Measurements from ENCODE around the gene PRG2.
"Not testable (repeated sequence)": the region's sequence is repeated elsewhere in the genome, so short reads cannot be mapped to it uniquely, and the experiment has no call there.

PRG2 gene

GRCh38 chr11:57349491-57350274, 40.8 kb downstream of the PRG2 start:
- no peak overlapping the region for H3K4me3 ChIP-seq
- H3K9me3 ChIP-seq = no peaks in the 10 kb centered on the region
- H3K27me3 ChIP-seq (ENCODE audit: low read depth) = no peaks in the 10 kb centered on the region
- DNase-seq (ENCODE audit: low spot score in 2 of 2) = peak in 1 of 2 experiments; percentile 87
- no peaks in the 10 kb centered on the region for H3K36me3 ChIP-seq (replicated peaks)
- H3K4me1 ChIP-seq = peaks cover 9% of the 10 kb centered on the region
- in situ Hi-C loops (cut with MboI; ENCODE audit: low sequenced_read_pairs) = loop anchor here (10.0 to 25.0 kb wide), 2 partner anchors 315 to 1163 kb away; partner anchors contain the start of genes OR5B21 and ZDHHC5

DNA sequence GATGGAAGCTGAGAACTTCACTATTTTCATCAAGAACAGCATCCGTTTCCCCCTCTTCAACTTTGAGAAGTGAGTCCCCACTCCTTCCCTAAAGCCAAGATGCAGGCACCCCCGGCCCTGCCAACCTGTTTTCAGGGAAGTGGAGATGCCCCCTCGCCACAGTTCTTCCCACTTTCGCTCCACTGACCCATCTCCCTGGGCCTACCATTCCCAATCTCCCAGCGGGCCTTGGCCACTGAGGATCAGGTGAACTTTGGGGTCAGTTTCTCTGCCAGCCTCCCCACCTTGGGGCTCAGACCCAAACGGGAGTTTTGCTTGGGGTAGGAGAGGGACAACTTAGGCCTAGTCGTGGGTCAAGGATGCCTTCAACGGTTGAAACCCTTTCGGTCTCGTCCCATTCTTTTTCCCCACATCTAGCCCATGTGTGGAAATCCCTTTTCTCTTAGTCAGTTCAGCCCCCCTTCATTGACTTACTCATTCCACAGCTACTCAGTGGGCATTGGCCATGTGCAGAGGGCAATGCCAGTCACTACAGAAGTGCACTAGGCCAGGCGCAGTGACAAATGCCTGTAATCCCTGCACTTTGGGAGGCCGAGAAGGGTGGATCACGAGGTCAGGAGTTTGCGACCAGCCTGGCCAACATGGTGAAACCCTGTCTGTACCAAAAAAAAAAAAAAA, 41.7 kb downstream of the PRG2 start:
- in situ Hi-C loops (cut with MboI; ENCODE audit: low sequenced_read_pairs) = loop anchor here (10.0 kb wide), 1 partner anchor 316 kb away; the partner anchor contains the start of gene ZDHHC5

GRCh38 chr11:57348052-57348451, 42.4 kb downstream of the PRG2 start:
- Histone ChIP-seq H3K4me1 (peaks cover 19% of the 10 kb centered on the region), H3K9me3 (no peaks in the 10 kb centered on the region), H3K4me3 (no peak overlapping the region), H3K36me3 (replicated peaks) (no peaks in the 10 kb centered on the region), H3K27me3 (ENCODE audit: low read depth) (no peaks in the 10 kb centered on the region)
- in situ Hi-C loops (cut with MboI; ENCODE audit: low sequenced_read_pairs) = loop anchor here (10.0 kb wide), 1 partner anchor 317 kb away; the partner anchor contains the start of gene ZDHHC5
- no peak for DNase-seq (ENCODE audit: low spot score in 2 of 2)

More for the DNA sequence above, 41.7 kb downstream of the PRG2 start:
- H3K9me3 ChIP-seq = no peaks in the 10 kb centered on the region
- no peaks in the 10 kb centered on the region for H3K27me3 ChIP-seq (ENCODE audit: low read depth)
- H3K4me1 ChIP-seq = peaks cover 16% of the 10 kb centered on the region
- no peak overlapping the region for H3K4me3 ChIP-seq
- no peak for DNase-seq (ENCODE audit: low spot score in 2 of 2)
- no peaks in the 10 kb centered on the region for H3K36me3 ChIP-seq (replicated peaks)

DNA sequence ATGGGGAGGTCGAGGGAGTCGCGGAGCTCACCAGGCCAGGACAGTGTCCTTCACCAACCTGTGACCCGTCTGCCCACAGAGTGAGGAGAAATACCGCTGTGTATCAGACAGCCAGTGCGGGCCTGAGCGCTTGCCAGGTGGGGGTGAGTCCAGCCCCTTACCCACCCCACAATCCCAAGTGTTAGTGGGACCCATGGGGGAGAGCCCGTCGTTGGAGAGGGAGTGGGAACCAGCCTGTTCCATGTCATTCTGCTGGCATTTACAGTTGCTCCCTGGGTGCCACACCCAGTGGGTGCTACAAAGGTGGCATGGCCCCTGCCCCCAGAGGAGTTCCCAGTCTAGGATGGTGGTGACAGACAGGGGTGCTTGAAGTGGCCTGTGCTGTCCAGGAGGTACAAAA, 43.1 kb downstream of the PRG2 start:
- no peaks in the 10 kb centered on the region for H3K27me3 ChIP-seq (ENCODE audit: low read depth)
- DNase-seq (ENCODE audit: low spot score in 2 of 2) = no peak
- H3K4me1 ChIP-seq = peaks cover 20% of the 10 kb centered on the region
- H3K4me3 ChIP-seq = no peak overlapping the region
- no peaks in the 10 kb centered on the region for H3K9me3 ChIP-seq
- no peaks in the 10 kb centered on the region for H3K36me3 ChIP-seq (replicated peaks)
- in situ Hi-C loops (cut with MboI; ENCODE audit: low sequenced_read_pairs) = loop anchor here (10.0 kb wide), 1 partner anchor 317 kb away; the partner anchor contains the start of gene ZDHHC5

DNA sequence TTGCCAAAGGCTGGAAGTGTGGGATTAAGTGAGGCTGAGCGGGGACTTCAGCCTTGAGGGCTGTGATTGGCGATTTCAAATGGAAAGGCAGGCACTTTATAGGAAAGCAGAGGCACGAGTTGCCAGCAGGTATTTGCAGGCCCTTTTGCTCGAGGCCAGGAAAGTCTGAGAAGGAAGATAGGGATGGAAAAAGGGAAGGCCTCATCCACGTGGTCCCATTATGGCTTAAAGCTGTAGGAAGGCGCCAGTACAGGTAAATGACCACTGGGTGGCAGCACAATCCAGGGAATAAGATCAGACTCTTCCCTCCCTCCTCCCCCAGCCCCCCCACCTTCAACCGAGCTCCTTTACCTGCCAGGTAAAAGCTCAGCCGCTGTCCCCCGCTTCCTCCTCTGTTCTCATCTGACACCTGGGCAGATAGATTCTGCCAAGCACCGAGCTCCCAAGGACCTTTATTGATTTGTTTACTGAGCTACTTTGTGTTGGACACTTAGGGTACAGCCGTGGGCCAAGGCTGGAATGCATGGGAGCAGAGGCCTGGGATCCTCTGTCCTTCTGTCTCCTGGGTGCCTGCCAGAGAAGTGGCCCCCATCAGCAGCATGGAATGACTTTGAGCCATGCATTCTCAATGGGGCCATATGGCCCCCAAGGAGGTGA, 44.8 kb downstream of the PRG2 start:
- Histone ChIP-seq H3K9me3 (no peaks in the 10 kb centered on the region), H3K4me3 (no peak overlapping the region), H3K36me3 (replicated peaks) (no peaks in the 10 kb centered on the region), H3K4me1 (peaks cover 20% of the 10 kb centered on the region), H3K27me3 (ENCODE audit: low read depth) (no peaks in the 10 kb centered on the region)
- peak; percentile 52 to 86 for DNase-seq (ENCODE audit: low spot score in 2 of 2)
- in situ Hi-C loops (cut with MboI; ENCODE audit: low sequenced_read_pairs) = loop anchor here (10.0 kb wide), 1 partner anchor 319 kb away; the partner anchor contains the start of gene ZDHHC5

DNA sequence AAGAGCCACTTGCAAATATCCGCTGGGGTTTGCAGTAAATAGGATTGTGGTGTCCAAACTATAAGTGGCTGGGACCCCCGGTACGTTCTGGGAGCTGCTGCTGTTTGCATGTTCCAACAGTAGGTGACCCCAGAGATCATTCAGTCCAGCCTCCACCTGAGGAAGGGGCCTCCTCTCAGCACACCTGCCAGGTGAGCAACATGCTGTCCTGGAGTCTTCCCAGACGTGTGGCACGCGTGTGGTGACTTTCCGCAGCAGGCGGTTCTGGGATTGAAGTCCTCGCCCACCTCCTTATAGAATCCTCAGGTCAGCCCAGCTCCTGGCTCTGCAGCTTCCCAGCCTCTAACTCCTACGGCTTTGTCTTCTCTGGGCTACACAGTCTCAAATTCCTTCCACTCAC, 45.6 kb downstream of the PRG2 start:
- Histone ChIP-seq H3K4me1 (peaks cover 23% of the 10 kb centered on the region), H3K36me3 (replicated peaks) (no peaks in the 10 kb centered on the region), H3K4me3 (no peak overlapping the region), H3K27me3 (ENCODE audit: low read depth) (no peaks in the 10 kb centered on the region), H3K9me3 (no peaks in the 10 kb centered on the region)
- in situ Hi-C loops (cut with MboI; ENCODE audit: low sequenced_read_pairs) = loop anchor here (10.0 kb wide), 1 partner anchor 320 kb away; the partner anchor contains the start of gene ZDHHC5
- DNase-seq (ENCODE audit: low spot score in 2 of 2) = no peak

DNA sequence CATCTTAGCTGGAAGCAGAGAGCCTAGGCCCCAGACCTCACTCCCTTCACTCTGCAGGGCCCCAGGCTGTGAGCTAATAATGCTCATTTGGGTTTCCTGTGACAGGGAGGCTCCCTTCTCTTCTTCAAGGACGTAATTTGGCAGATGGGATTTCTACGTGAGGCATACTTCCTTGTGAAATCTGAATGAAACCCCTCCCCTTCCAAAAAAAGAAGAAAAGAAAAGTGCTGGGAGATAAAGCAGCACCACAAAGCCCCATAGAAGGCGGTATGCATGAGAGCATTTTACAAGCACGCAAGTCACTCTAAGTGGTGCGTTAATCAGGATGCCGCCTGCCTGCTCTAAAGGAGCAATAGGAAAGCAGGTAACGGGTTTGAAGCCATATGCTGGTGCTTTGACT, 46.6 kb downstream of the PRG2 start:
- no peaks in the 10 kb centered on the region for H3K9me3 ChIP-seq
- peaks cover 24% of the 10 kb centered on the region for H3K4me1 ChIP-seq
- in situ Hi-C loops (cut with MboI; ENCODE audit: low sequenced_read_pairs) = loop anchor here (10.0 kb wide), 1 partner anchor 321 kb away; the partner anchor contains the start of gene ZDHHC5
- no peaks in the 10 kb centered on the region for H3K27me3 ChIP-seq (ENCODE audit: low read depth)
- peak; percentile 82 to 97 for DNase-seq (ENCODE audit: low spot score in 2 of 2)
- no peaks in the 10 kb centered on the region for H3K36me3 ChIP-seq (replicated peaks)
- H3K4me3 ChIP-seq = no peak overlapping the region

- Histone ChIP-seq H3K27me3 (ENCODE audit: low read depth) (no peaks in the 10 kb centered on the region), H3K4me1 (peaks cover 24% of the 10 kb centered on the region), H3K36me3 (replicated peaks) (no peaks in the 10 kb centered on the region), H3K4me3 (no peak overlapping the region), H3K9me3 (no peaks in the 10 kb centered on the region)
- DNase-seq (ENCODE audit: low spot score in 2 of 2) = no peak
- in situ Hi-C loops (cut with MboI; ENCODE audit: low sequenced_read_pairs) = loop anchor here (10.0 kb wide), 1 partner anchor 322 kb away; the partner anchor contains the start of gene ZDHHC5
Measured at GRCh38 chr11:57342702-57343101, 47.7 kb downstream of the PRG2 start.

DNA sequence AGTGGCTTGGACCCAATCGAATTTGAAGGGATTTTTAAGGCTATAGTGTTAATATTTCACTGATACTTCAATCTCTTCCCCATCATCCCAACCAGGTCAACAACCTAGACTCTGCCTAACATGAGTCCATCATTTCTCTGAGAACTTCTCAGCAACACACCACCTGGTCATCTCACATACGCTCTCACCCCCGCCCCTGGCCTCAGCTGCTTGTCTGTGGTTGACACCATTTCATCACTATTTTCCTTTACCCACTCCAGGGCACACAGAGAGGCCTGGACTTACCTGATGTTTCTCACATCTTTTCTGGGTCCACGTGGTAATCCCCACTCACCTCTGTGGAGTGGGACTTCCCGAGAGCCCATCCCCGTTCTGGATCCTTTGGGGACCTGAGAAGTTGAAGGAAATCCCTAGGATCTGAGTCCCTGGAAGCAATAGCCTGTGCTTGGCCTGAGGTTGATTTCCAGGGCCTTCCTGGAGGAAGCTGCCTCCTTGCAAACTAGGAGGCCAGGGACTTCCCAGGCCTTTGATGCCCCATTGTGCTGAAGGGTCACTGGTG, 49.1 kb downstream of the PRG2 start:
- Histone ChIP-seq H3K4me3 (no peak overlapping the region), H3K9me3 (no peaks in the 10 kb centered on the region), H3K4me1 (peaks cover 26% of the 10 kb centered on the region), H3K36me3 (replicated peaks) (no peaks in the 10 kb centered on the region), H3K27me3 (ENCODE audit: low read depth) (no peaks in the 10 kb centered on the region)
- no peak for DNase-seq (ENCODE audit: low spot score in 2 of 2)
- in situ Hi-C loops (cut with MboI; ENCODE audit: low sequenced_read_pairs) = loop anchor here (10.0 kb wide), 1 partner anchor 323 kb away; the partner anchor contains the start of gene ZDHHC5

GRCh38 chr11:57340039-57340615, 50.3 kb downstream of the PRG2 start:
- Histone ChIP-seq H3K27me3 (ENCODE audit: low read depth) (no peaks in the 10 kb centered on the region), H3K4me1 (peaks cover 28% of the 10 kb centered on the region), H3K4me3 (no peak overlapping the region), H3K36me3 (replicated peaks) (no peaks in the 10 kb centered on the region), H3K9me3 (no peaks in the 10 kb centered on the region)
- DNase-seq (ENCODE audit: low spot score in 2 of 2) = peak; percentile 78 to 87
- in situ Hi-C loops (cut with MboI; ENCODE audit: low sequenced_read_pairs) = loop anchor here (10.0 kb wide), 1 partner anchor 325 kb away; the partner anchor contains the start of gene ZDHHC5

DNA sequence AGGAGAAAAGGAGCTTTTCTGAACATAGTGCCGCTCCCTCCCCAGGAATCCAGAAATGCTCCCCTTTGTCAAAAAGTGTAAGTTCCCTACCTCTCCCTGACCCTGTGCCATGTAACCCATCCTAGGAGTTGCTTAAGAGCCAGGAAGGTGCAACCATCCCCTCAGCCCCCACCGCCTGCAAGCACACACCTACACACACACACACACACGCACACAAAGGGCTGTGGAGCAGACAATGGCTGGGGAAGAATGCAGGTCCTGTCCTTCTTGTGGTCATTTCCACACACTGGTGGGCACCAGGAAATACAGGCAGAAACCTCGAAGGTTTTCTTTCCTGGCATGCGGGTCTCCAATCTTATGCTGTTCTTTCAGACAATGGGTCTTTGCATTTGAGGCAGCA, 51.1 kb downstream of the PRG2 start:
- Histone ChIP-seq H3K4me3 (no peak overlapping the region), H3K4me1 (peaks cover 24% of the 10 kb centered on the region), H3K27me3 (ENCODE audit: low read depth) (no peaks in the 10 kb centered on the region), H3K36me3 (replicated peaks) (peaks cover 4% of the 10 kb centered on the region), H3K9me3 (no peaks in the 10 kb centered on the region)
- in situ Hi-C loops (cut with MboI; ENCODE audit: low sequenced_read_pairs) = no loop called here
- no peak for DNase-seq (ENCODE audit: low spot score in 2 of 2)

GRCh38 chr11:57338142-57338541, 52.3 kb downstream of the PRG2 start, which contains the start of gene P2RX3:
Gene P2RX3, plus strand, starts transcription at chr11:57338352. Its CDS starts 199 bp downstream, at chr11:57338551.
- no peaks in the 10 kb centered on the region for H3K27me3 ChIP-seq (ENCODE audit: low read depth)
- in situ Hi-C loops (cut with MboI; ENCODE audit: low sequenced_read_pairs) = no loop called here
- H3K4me1 ChIP-seq = peaks cover 17% of the 10 kb centered on the region
- no peak within 1 kb of the TSS for H3K4me3 ChIP-seq
- H3K9me3 ChIP-seq = no peaks in the 10 kb centered on the region
- H3K36me3 ChIP-seq (replicated peaks) = peaks cover 15% of the 10 kb centered on the region
- DNase-seq (ENCODE audit: low spot score in 2 of 2) = no peak

DNA sequence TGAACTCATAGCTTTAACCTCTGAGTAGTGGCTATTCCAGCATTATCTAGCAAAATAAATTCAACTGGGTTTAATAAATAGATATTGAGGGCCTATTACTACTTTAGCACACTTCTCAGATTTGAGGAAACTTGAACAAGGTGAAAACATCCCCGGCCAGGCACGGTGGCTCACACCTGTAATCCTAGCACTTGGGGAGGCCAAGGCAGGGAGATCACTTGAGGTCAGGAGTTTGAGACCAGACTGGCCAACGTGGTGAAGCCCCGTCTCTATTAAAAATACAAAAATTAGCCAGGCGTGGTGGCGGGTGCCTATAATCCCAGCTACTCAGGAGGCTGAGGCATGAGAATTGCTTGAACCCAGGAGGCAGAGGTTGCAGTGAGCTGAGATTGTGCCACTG, 53.6 kb downstream of the PRG2 start:
- in situ Hi-C loops (cut with MboI; ENCODE audit: low sequenced_read_pairs) = not testable (repeated sequence)
- H3K4me1 ChIP-seq = peaks cover 14% of the 10 kb centered on the region

More for the DNA sequence above, 53.6 kb downstream of the PRG2 start:
- H3K36me3 ChIP-seq (replicated peaks) = peaks cover 28% of the 10 kb centered on the region
- DNase-seq (ENCODE audit: low spot score in 2 of 2); H3K4me3 ChIP-seq; H3K9me3 ChIP-seq; H3K27me3 ChIP-seq (ENCODE audit: low read depth): not testable (repeated sequence)
